DMS153 treated with DMSO at 0.1 percent for 48 hours (cell line): ENCODE measurements around the gene TUBG1.
A peak's percentile ranks its signal among the peaks of the same experiment; 100 is the strongest.
"Not testable (repeated sequence)": the region's sequence is repeated elsewhere in the genome, so short reads cannot be mapped to it uniquely, and the experiment has no call there.

Experiments used
- DNase-seq: peaks from one replicate; lab custom pipeline; 2025; ENCODE audit not compliant: unreplicated experiment; lab: John Stamatoyannopoulos, UW

TUBG1 gene

GRCh38 chr17:42578282-42578869 is 31.1 kb upstream of the TUBG1 start:
- DNase-seq, result peak; percentile 49

GRCh38 chr17:42579794-42580551 is 29.5 kb upstream of the TUBG1 start:
- no peak for DNase-seq

- no peak for DNase-seq
Observed at GRCh38 chr17:42581744-42582270, 27.7 kb upstream of the TUBG1 start.

- no peak for DNase-seq
Observed at GRCh38 chr17:42584880-42585279, 24.6 kb upstream of the TUBG1 start.

GRCh38 chr17:42585353-42585752 is 24.1 kb upstream of the TUBG1 start:
- no peak for DNase-seq

- no peak for DNase-seq
Observed at GRCh38 chr17:42586514-42587230, 22.8 kb upstream of the TUBG1 start.

- DNase-seq, result no peak
Observed at GRCh38 chr17:42590886-42591285, 18.6 kb upstream of the TUBG1 start.

- DNase-seq, result no peak
Observed at GRCh38 chr17:42591411-42591810, 18.1 kb upstream of the TUBG1 start.

GRCh38 chr17:42596386-42596785 is 13.1 kb upstream of the TUBG1 start:
- no peak for DNase-seq

GRCh38 chr17:42598905-42599304 is 10.6 kb upstream of the TUBG1 start:
- no peak for DNase-seq

GRCh38 chr17:42603318-42603717 is 6.2 kb upstream of the TUBG1 start:
- DNase-seq, result no peak

GRCh38 chr17:42607769-42608168 is 1.7 kb upstream of the TUBG1 start:
- DNase-seq, result no peak

GRCh38 chr17:42608305-42609181 is 940 bp upstream of the TUBG1 start:
- no peak for DNase-seq

- not testable (repeated sequence) for DNase-seq
Observed at GRCh38 chr17:42609814-42610801, 625 bp downstream of the TUBG1 start.

- no peak for DNase-seq
Observed at GRCh38 chr17:42612013-42612412, 2.5 kb downstream of the TUBG1 start.

GRCh38 chr17:42613699-42614295 is 4.3 kb downstream of the TUBG1 start:
- DNase-seq, result no peak

GRCh38 chr17:42617956-42618431 is 8.5 kb downstream of the TUBG1 start:
- no peak for DNase-seq

- peak; percentile 60 for DNase-seq
Observed at GRCh38 chr17:42618442-42619150, 9.1 kb downstream of the TUBG1 start.

GRCh38 chr17:42621987-42622386 is 12.5 kb downstream of the TUBG1 start:
- not testable (repeated sequence) for DNase-seq
